GM12891 (cell line): Measurements from ENCODE around the gene UQCC2.

ENCODE experiments used
- PAX5 ChIP-seq: IDR thresholded peaks from 2 replicates; pipeline ENCODE4 v1.6.1; 2011; ENCODE audit warnings: low read length, moderate library complexity, mild to moderate bottlenecking; ENCODE audit not compliant: insufficient read depth, severe bottlenecking
- POLR2A ChIP-seq: IDR thresholded peaks from 2 replicates; pipeline ENCODE4 v1.6.1; 2011; ENCODE audit warnings: low read depth, low read length, control low read depth
- POLR2AphosphoS5 ChIP-seq: IDR thresholded peaks from 2 replicates; pipeline ENCODE4 v1.6.1; 2011; ENCODE audit warnings: low read depth, low read length, control low read depth

GRCh38 chr6:33652002-33652401 is 59.5 kb downstream of the UQCC2 start:
- TF ChIP-seq POLR2A (no peak), POLR2AphosphoS5 (no peak), PAX5 (no peak)
